Neural progenitor cell (in vitro differentiated cells): ENCODE data around the gene RASGRP1. TPM values are rescaled to one million over a fixed set of nuclear protein-coding genes. Genes with fewer than 3 reads are reported as not detected.

Source experiments
- DNase-seq: peaks from one replicate; pipeline ENCODE4 v3.0.0-alpha.2; 2016; ENCODE audit warnings: low spot score
- H2AFZ ChIP-seq: fragments of 200-600 bp; sonication (generic); replicated peaks from 2 replicates; pipeline ENCODE4 v1.6.1; 2016; ENCODE audit warnings: antibody characterized with exemption
- H3F3A ChIP-seq: fragments of 200-600 bp; sonication (generic); 2 replicates; pipeline ENCODE4 v1.6.1; 2016; ENCODE audit warnings: antibody characterized with exemption, low read depth
- H3K27ac ChIP-seq: fragments of 200-600 bp; sonication (generic); 2 replicates; pipeline ENCODE4 v1.5.1; 2016; ENCODE audit warnings: mild to moderate bottlenecking
- H3K27me3 ChIP-seq: fragments of 200-600 bp; sonication (generic); 2 replicates; pipeline ENCODE4 v1.6.1; 2016; ENCODE audit warnings: mild to moderate bottlenecking, moderate library complexity
- H3K36me3 ChIP-seq: fragments of 200-600 bp; sonication (generic); 2 replicates; pipeline ENCODE4 v1.5.1; 2016
- H3K4me1 ChIP-seq: fragments of 200-600 bp; sonication (generic); 2 replicates; pipeline ENCODE4 v1.6.1; 2016; ENCODE audit warnings: mixed run types
- H3K4me2 ChIP-seq: fragments of 200-600 bp; sonication (generic); 2 replicates; pipeline ENCODE4 v1.6.1; 2016
- H3K4me3 ChIP-seq: fragments of 200-600 bp; sonication (generic); 2 replicates; pipeline ENCODE4 v1.5.1; 2016
- H3K79me2 ChIP-seq: fragments of 200-600 bp; sonication (generic); 2 replicates; pipeline ENCODE4 v1.6.1; 2016; ENCODE audit warnings: low read depth
- H3K9ac ChIP-seq: fragments of 200-600 bp; sonication (generic); 2 replicates; pipeline ENCODE4 v1.6.1; 2016
- H3K9me3 ChIP-seq: fragments of 200-600 bp; sonication (generic); 2 replicates; pipeline ENCODE4 v1.5.1; 2016; ENCODE audit warnings: low read depth
- H4K20me1 ChIP-seq: fragments of 200-600 bp; sonication (generic); 2 replicates; pipeline ENCODE4 v1.6.1; 2016; ENCODE audit warnings: low read depth
- H3K27ac Mint-ChIP-seq: 3 replicates; pipeline ENCODE4 v1.8.0; 2021; ENCODE audit warnings: mixed read lengths
- H3K27me3 Mint-ChIP-seq: 2 replicates; pipeline ENCODE4 v1.8.0; 2022; ENCODE audit warnings: low read depth, mild to moderate bottlenecking, inconsistent platforms, moderate library complexity, mixed read lengths; ENCODE audit not compliant: insufficient read depth
- H3K36me3 Mint-ChIP-seq: 3 replicates; pipeline ENCODE4 v1.8.0; 2021; ENCODE audit warnings: mixed read lengths
- H3K4me1 Mint-ChIP-seq: 3 replicates; pipeline ENCODE4 v1.8.0; 2021; ENCODE audit warnings: mixed read lengths
- H3K4me3 Mint-ChIP-seq: 3 replicates; pipeline ENCODE4 v1.8.0; 2021; ENCODE audit warnings: mild to moderate bottlenecking, moderate library complexity, mixed read lengths
- H3K9me3 Mint-ChIP-seq: 3 replicates; pipeline ENCODE4 v1.8.0; 2020; ENCODE audit warnings: mixed read lengths
- CTCF ChIP-seq: fragments of 200-600 bp; sonication (generic); IDR thresholded peaks from 2 replicates; pipeline ENCODE4 v1.5.1; 2017; ENCODE audit warnings: antibody characterized with exemption, mild to moderate bottlenecking
- EZH2 ChIP-seq: fragments of 200-600 bp; sonication (generic); IDR thresholded peaks from 2 replicates; pipeline ENCODE4 v1.6.1; 2017; ENCODE audit warnings: antibody characterized with exemption, mild to moderate bottlenecking, moderate library complexity
- EZH2phosphoT487 ChIP-seq: fragments of 200-600 bp; sonication (generic); IDR thresholded peaks from 2 replicates; pipeline ENCODE4 v1.6.1; 2017; ENCODE audit warnings: antibody characterized with exemption
- total RNA-seq: library from RNA; depleted of rRNA; stranded (reverse); fragments of >200 nt; gene quantifications from 2 replicates; pipeline ENCODE4 v1.2.3, GENCODE V29; 2015; ENCODE audit warnings: low replicate concordance

The RASGRP1 gene
- 2.5 and 3.8 TPM in 2 replicates for total RNA-seq

- H3K4me2 ChIP-seq: peak within 1 kb of the TSS; percentile 96
- peak within 1 kb of the TSS; percentile 91 for H3K4me3 Mint-ChIP-seq
- no peaks in the 10 kb centered on the region for H3K9me3 ChIP-seq
- H3K4me3 ChIP-seq: peak within 1 kb of the TSS; percentile 91
- H3K36me3 Mint-ChIP-seq: no peaks in the 10 kb centered on the region
- H3K79me2 ChIP-seq: no peaks in the 10 kb centered on the region
- H3K27me3 Mint-ChIP-seq: peaks cover 18% of the 10 kb centered on the region
- no peak within 1 kb of the TSS for H3K9ac ChIP-seq
- peaks cover 53% of the 10 kb centered on the region for H3K27me3 ChIP-seq
- no peaks in the 10 kb centered on the region for H4K20me1 ChIP-seq
- H3K9me3 Mint-ChIP-seq: no peaks in the 10 kb centered on the region
- H3K4me1 Mint-ChIP-seq: peaks cover 6% of the 10 kb centered on the region
- no peak within 1 kb of the TSS for H3K27ac Mint-ChIP-seq
- no peak within 1 kb of the TSS for H3K27ac ChIP-seq
- no peaks in the 10 kb centered on the region for H3K4me1 ChIP-seq
- H3K36me3 ChIP-seq: no peaks in the 10 kb centered on the region
- TF ChIP-seq EZH2 (peak; percentile 90), EZH2phosphoT487 (peak; percentile 63), CTCF (peak; percentile 36)
- DNase-seq: peak; percentile 92
- H3F3A ChIP-seq: no peaks in the 10 kb centered on the region
- H2AFZ ChIP-seq: peak within 1 kb of the TSS; percentile 100
Measured at GRCh38 chr15:38564557-38565286, at the start of gene RASGRP1. Gene RASGRP1 (minus strand): TSS chr15:38564814. CDS start chr15:38564628, 186 bp downstream.

DNA sequence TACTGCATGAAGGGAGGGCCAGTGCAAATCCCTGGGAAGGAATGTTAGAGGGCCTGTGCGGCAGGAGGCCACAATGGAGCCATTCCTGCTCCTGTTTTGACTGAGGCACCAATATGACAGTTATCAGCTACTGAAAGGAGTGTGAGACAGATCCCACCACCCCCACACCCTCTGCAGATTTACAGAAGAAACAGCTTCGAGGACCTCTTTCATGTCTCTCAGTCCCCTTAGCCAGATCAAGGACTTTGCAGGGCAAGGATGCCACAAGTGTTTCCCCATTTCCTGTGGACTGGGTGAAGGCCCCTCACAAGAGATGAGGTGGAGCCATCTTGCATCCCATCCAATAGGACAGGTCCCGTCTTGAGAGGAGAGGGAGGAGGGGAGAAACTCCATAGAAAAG lies 48.5 kb upstream of the RASGRP1 start:
- H3K36me3 Mint-ChIP-seq: no peaks in the 10 kb centered on the region
- TF ChIP-seq EZH2 (no peak), EZH2phosphoT487 (no peak), CTCF (no peak)
- DNase-seq: no peak
- Histone ChIP-seq H2AFZ (no peak overlapping the region), H3K4me1 (no peaks in the 10 kb centered on the region), H3K4me3 (no peak overlapping the region), H4K20me1 (no peaks in the 10 kb centered on the region), H3K9me3 (no peaks in the 10 kb centered on the region), H3K4me2 (no peak overlapping the region), H3K27ac (no peak overlapping the region), H3K79me2 (no peaks in the 10 kb centered on the region), H3K9ac (no peak overlapping the region), H3K27me3 (no peaks in the 10 kb centered on the region), H3F3A (no peaks in the 10 kb centered on the region), H3K36me3 (no peaks in the 10 kb centered on the region)
- H3K9me3 Mint-ChIP-seq: no peaks in the 10 kb centered on the region
- no peak overlapping the region for H3K27ac Mint-ChIP-seq
- H3K4me3 Mint-ChIP-seq: no peak overlapping the region
- H3K4me1 Mint-ChIP-seq: peaks cover 3% of the 10 kb centered on the region
- peaks cover 5% of the 10 kb centered on the region for H3K27me3 Mint-ChIP-seq

DNA sequence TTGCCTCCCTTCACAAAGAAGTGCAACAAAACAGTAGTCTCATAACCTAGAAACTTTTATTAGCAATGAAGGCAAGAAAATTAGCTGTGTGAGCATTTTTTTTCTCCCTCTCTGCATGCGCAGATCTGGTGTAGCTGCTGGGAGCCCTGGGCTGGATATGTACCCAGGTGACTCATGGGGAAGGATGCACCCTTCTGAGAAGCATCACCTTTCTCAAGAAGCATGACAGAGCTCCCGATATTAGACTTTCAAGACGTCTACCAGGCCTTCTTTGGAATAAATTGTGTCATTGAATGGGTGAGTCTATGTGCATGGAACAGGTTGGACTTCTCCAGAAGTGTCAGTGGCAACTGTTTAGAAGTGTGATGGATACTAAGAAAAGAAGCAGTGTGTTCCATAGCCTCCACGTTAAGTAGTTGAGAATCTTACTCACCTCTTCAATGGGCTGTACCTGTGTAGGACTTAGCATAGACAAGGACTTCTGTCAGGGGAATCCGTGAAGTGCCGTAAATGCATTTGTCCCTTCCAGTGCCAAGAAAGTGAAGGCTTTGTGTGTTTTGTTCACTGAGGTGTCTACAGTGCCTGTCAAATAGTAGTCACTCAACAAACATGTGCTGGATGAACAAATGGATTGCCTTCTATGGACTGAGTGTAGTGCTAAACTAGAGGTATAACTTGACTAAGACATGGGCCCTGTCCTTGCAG lies 47.7 kb upstream of the RASGRP1 start:
- H3K9ac ChIP-seq: no peak overlapping the region
- TF ChIP-seq CTCF (no peak), EZH2 (no peak), EZH2phosphoT487 (no peak)
- H3K27ac ChIP-seq: no peak overlapping the region
- no peaks in the 10 kb centered on the region for H3K27me3 ChIP-seq
- H3K36me3 ChIP-seq: no peaks in the 10 kb centered on the region
- DNase-seq: no peak
- no peaks in the 10 kb centered on the region for H3K9me3 Mint-ChIP-seq
- H3K4me3 Mint-ChIP-seq: no peak overlapping the region
- no peaks in the 10 kb centered on the region for H3F3A ChIP-seq
- H2AFZ ChIP-seq: no peak overlapping the region
- no peak overlapping the region for H3K27ac Mint-ChIP-seq
- peaks cover 5% of the 10 kb centered on the region for H3K27me3 Mint-ChIP-seq
- no peaks in the 10 kb centered on the region for H4K20me1 ChIP-seq
- no peaks in the 10 kb centered on the region for H3K79me2 ChIP-seq
- H3K4me2 ChIP-seq: no peak overlapping the region
- no peaks in the 10 kb centered on the region for H3K9me3 ChIP-seq
- H3K4me1 Mint-ChIP-seq: peaks cover 3% of the 10 kb centered on the region
- H3K4me3 ChIP-seq: no peak overlapping the region
- H3K4me1 ChIP-seq: no peaks in the 10 kb centered on the region
- H3K36me3 Mint-ChIP-seq: no peaks in the 10 kb centered on the region
